Osteocyte (in vitro differentiated cells): ENCODE data around the gene SLC41A3. TPM values are rescaled to one million over a fixed set of nuclear protein-coding genes. Genes with fewer than 3 reads are reported as not detected.

Source experiments
- DNase-seq: peaks from one replicate; pipeline ENCODE4 v3.0.0; 2021; ENCODE audit warnings: mixed read lengths; ENCODE audit not compliant: unreplicated experiment; ENCODE audit errors: extremely low spot score
- H3K27ac Mint-ChIP-seq: one replicate; pipeline ENCODE4 v1.8.0; 2021; ENCODE audit warnings: mild to moderate bottlenecking, mixed read lengths; ENCODE audit not compliant: unreplicated experiment
- H3K27me3 Mint-ChIP-seq: one replicate; pipeline ENCODE4 v1.8.0; 2021; ENCODE audit warnings: mixed read lengths; ENCODE audit not compliant: unreplicated experiment
- H3K36me3 Mint-ChIP-seq: one replicate; pipeline ENCODE4 v1.8.0; 2021; ENCODE audit warnings: mixed read lengths; ENCODE audit not compliant: unreplicated experiment
- H3K4me1 Mint-ChIP-seq: one replicate; pipeline ENCODE4 v1.8.0; 2021; ENCODE audit warnings: mixed read lengths; ENCODE audit not compliant: unreplicated experiment
- H3K4me3 Mint-ChIP-seq: one replicate; pipeline ENCODE4 v1.8.0; 2021; ENCODE audit warnings: mild to moderate bottlenecking, moderate library complexity, mixed read lengths; ENCODE audit not compliant: unreplicated experiment
- H3K9me3 Mint-ChIP-seq: one replicate; pipeline ENCODE4 v1.8.0; 2021; ENCODE audit warnings: mixed read lengths; ENCODE audit not compliant: unreplicated experiment
- total RNA-seq: library from RNA; stranded (reverse); gene quantifications from 2 replicates; pipeline ENCODE4 v1.2.1, GENCODE V29; 2021
- TF ChIP-seq, protein P1 (sequence below): fragments of 200-600 bp; sonication (generic); IDR thresholded peaks from 2 replicates; pipeline ENCODE4 v1.5.0; 2021; ENCODE audit warnings: antibody characterized with exemption, mild to moderate bottlenecking, moderate library complexity

SLC41A3 gene
- total RNA-seq, 1 donor from 2014 or later = 80.6 TPM

- no peaks in the 10 kb centered on the region for H3K36me3 Mint-ChIP-seq
- no peak overlapping the region for H3K27ac Mint-ChIP-seq
- H3K4me3 Mint-ChIP-seq = no peak overlapping the region
- TF ChIP-seq, protein P1, sequence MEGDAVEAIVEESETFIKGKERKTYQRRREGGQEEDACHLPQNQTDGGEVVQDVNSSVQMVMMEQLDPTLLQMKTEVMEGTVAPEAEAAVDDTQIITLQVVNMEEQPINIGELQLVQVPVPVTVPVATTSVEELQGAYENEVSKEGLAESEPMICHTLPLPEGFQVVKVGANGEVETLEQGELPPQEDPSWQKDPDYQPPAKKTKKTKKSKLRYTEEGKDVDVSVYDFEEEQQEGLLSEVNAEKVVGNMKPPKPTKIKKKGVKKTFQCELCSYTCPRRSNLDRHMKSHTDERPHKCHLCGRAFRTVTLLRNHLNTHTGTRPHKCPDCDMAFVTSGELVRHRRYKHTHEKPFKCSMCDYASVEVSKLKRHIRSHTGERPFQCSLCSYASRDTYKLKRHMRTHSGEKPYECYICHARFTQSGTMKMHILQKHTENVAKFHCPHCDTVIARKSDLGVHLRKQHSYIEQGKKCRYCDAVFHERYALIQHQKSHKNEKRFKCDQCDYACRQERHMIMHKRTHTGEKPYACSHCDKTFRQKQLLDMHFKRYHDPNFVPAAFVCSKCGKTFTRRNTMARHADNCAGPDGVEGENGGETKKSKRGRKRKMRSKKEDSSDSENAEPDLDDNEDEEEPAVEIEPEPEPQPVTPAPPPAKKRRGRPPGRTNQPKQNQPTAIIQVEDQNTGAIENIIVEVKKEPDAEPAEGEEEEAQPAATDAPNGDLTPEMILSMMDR = no peak
- DNase-seq = peak; percentile 74
- H3K27me3 Mint-ChIP-seq = peaks cover 25% of the 10 kb centered on the region
- H3K9me3 Mint-ChIP-seq = no peaks in the 10 kb centered on the region
- H3K4me1 Mint-ChIP-seq = no peaks in the 10 kb centered on the region
These were observed 41.4 kb upstream of the SLC41A3 start for GRCh38 chr3:126125341-126125740.

DNA sequence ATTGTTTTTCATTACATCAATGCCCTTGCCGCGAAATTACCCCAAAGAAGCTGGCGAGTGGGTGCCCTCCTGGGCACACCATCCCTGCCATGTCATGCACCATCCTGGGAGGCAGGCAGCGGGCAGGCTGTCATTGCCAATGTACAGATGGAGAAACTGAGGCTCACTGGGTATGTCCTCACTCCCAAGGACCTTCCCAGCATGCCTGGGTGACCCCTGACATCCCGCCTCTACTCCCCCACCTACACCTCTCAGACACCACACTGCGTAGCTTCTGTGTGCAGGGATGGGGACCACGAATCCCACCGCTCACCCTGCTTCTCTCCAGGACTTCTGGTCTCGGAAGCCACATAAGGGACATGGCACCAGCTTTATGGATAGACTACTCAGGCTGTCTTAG lies 41.0 kb upstream of the SLC41A3 start:
- DNase-seq = peak; percentile 68
- Mint-ChIP-seq H3K4me3 (no peak overlapping the region), H3K27ac (no peak overlapping the region), H3K9me3 (no peaks in the 10 kb centered on the region), H3K36me3 (no peaks in the 10 kb centered on the region), H3K27me3 (peaks cover 30% of the 10 kb centered on the region), H3K4me1 (no peaks in the 10 kb centered on the region)
- TF ChIP-seq, protein P1 = no peak

DNA sequence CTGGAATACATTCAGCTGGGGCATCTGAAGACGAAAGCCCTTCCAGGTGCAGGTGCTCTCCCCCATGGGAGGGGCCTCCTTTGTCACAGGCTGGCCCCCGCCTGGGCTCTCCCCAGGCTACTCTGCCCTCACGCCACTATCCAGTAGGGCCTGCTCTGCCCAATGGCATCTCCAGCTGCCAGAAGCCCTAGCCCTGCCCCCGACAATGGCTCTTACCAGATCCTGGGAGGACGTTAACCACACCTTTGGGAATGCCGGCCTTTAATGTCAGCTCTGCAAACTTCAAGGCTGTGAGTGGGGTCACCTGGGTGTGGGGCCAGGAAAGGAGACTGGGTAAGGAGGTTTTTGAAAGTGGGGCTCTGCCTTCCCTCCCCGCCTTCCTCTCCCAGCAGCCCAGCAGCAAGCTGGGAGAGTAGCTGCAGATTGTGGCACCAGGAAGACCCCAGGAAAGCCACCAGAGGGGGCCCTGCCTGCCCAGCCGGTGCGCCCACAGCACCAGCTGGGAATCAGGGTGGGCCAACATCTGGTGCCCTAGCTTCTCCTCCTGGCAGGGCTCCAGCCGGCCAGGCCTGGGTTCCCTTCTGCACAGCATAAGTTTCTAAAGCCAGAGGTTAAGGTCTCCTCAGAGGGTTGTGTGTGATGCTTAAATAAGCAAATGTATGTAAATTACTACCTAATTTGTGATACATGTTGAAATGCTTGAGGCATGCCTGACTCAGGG lies 40.4 kb upstream of the SLC41A3 start:
- TF ChIP-seq, protein P1 = no peak
- Mint-ChIP-seq H3K27me3 (peaks cover 35% of the 10 kb centered on the region), H3K4me1 (no peaks in the 10 kb centered on the region), H3K4me3 (no peak overlapping the region), H3K9me3 (no peaks in the 10 kb centered on the region), H3K27ac (no peak overlapping the region), H3K36me3 (no peaks in the 10 kb centered on the region)
- peak; percentile 73 for DNase-seq

- Mint-ChIP-seq H3K9me3 (no peaks in the 10 kb centered on the region), H3K4me1 (no peaks in the 10 kb centered on the region), H3K27ac (no peak overlapping the region), H3K36me3 (no peaks in the 10 kb centered on the region), H3K4me3 (no peak overlapping the region), H3K27me3 (peaks cover 44% of the 10 kb centered on the region)
- peak; percentile 60 for DNase-seq
- TF ChIP-seq, protein P1 = no peak
These were observed 37.7 kb upstream of the SLC41A3 start for GRCh38 chr3:126121632-126122031.

GRCh38 chr3:126121074-126121473 lies 37.1 kb upstream of the SLC41A3 start:
- Mint-ChIP-seq H3K36me3 (no peaks in the 10 kb centered on the region), H3K4me1 (no peaks in the 10 kb centered on the region), H3K27ac (no peak overlapping the region), H3K9me3 (no peaks in the 10 kb centered on the region), H3K27me3 (peaks cover 44% of the 10 kb centered on the region), H3K4me3 (no peak overlapping the region)
- TF ChIP-seq, protein P1 = no peak
- peak; percentile 73 for DNase-seq
